ENCODE measurements around the gene PREX1. TPM values are rescaled to one million over a fixed set of nuclear protein-coding genes. Genes with fewer than 3 reads are reported as not detected.
A peak's percentile ranks its signal among the peaks of the same experiment; 100 is the strongest.

PREX1 gene
- total and polyA plus RNA-seq, 2 donors (not counting 3 experiments of a cell fraction or from before 2014, with no cell fraction given): 51.3 to 72.9 TPM

DNA sequence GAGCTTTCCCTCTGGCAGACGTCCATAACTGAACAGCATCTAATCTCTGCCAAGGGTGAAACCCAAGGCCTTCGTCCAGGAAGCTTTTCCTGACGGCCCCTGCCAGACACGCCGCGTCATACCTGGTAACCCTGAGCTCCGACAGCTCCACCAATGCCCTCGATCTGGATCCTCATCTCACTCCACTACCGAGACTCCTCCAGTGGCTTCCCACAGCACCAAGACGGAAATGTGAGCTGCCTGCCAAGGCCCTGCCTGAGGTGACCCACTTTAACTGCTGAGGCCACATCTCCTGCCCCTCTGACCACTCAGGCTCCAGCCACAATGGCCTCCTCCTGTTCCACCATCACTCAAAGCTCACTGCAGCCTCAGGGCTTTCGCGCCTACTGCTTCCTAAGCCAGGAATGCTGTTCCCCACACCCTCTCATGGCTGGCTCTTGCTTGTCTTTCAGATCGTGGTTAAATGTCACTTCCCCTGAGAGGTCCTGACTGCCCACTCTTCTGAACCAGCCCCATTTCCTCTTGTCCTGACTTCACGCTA lies 143.2 kb downstream of the PREX1 start:
- no peak overlapping the region for H3K9ac ChIP-seq (replicated peaks; ENCODE audit: extremely low read depth, insufficient read depth, low read length)
- dilution Hi-C loops (cut with MboI; ENCODE audit: extremely low pct_ligation_motif_present, low sequenced_read_pairs): no loop called here
- peak overlapping the region; percentile 18 for H3K4me2 ChIP-seq (ENCODE audit: insufficient read depth, low read length)
- no TSS peak for BruUV-seq (replicated peaks)
- peaks cover 8 to 16% of the 10 kb centered on the region in 2 experiments for H3K36me3 ChIP-seq (ENCODE audit: control insufficient read depth in 2 of 2, extremely low read depth in 1 of 2, insufficient read depth in 2 of 2, low read length in 2 of 2)
- FAIRE-seq (peak; percentile 71), DNase-seq (ENCODE audit: low read depth, low spot score) (peak; percentile 26)
- H3K4me1 ChIP-seq (ENCODE audit: control insufficient read depth, extremely low read depth, insufficient read depth, low read length): peaks cover 56% of the 10 kb centered on the region
- no peak overlapping the region for H2AFZ ChIP-seq (ENCODE audit: low read depth, low read length)
- H3K4me3 ChIP-seq (replicated peaks in 1 of 3; ENCODE audit: insufficient read depth in 1 of 3, low read depth in 1 of 3, low read length in 3 of 3): no peak overlapping the region
- POLR2A ChIA-PET: no interaction called here
- no peak for TF ChIP-seq POLR2A (IDR thresholded peaks at IDR 0.05; ENCODE audit: low read depth, low read length)
- TF ChIP-seq MYC (IDR thresholded peaks at IDR 0.05; ENCODE audit: low read depth, low read length): no peak
- TF ChIP-seq FOS (IDR thresholded peaks at IDR 0.05; ENCODE audit: borderline replicate concordance, insufficient read depth, low read length): no peak
- TF ChIP-seq JUN (IDR thresholded peaks at IDR 0.05; ENCODE audit: borderline replicate concordance, insufficient read depth, insufficient read length, low read depth): no peak
- TF ChIP-seq, protein P1, sequence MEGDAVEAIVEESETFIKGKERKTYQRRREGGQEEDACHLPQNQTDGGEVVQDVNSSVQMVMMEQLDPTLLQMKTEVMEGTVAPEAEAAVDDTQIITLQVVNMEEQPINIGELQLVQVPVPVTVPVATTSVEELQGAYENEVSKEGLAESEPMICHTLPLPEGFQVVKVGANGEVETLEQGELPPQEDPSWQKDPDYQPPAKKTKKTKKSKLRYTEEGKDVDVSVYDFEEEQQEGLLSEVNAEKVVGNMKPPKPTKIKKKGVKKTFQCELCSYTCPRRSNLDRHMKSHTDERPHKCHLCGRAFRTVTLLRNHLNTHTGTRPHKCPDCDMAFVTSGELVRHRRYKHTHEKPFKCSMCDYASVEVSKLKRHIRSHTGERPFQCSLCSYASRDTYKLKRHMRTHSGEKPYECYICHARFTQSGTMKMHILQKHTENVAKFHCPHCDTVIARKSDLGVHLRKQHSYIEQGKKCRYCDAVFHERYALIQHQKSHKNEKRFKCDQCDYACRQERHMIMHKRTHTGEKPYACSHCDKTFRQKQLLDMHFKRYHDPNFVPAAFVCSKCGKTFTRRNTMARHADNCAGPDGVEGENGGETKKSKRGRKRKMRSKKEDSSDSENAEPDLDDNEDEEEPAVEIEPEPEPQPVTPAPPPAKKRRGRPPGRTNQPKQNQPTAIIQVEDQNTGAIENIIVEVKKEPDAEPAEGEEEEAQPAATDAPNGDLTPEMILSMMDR (IDR thresholded peaks at IDR 0.05; ENCODE audit: extremely low read depth in 1 of 2, insufficient read depth in 1 of 2, low read depth in 1 of 2, low read length in 2 of 2): no peak
- no peak for TF ChIP-seq EZH2 (IDR thresholded peaks at IDR 0.05; ENCODE audit: borderline replicate concordance, low read depth, low read length, severe bottlenecking)
- no peak for TF ChIP-seq POLR2AphosphoS5 (IDR thresholded peaks at IDR 0.05; ENCODE audit: insufficient read depth, low read depth, low read length)
- TF ChIP-seq, protein P2, sequence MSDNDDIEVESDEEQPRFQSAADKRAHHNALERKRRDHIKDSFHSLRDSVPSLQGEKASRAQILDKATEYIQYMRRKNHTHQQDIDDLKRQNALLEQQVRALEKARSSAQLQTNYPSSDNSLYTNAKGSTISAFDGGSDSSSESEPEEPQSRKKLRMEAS (IDR thresholded peaks at IDR 0.05; ENCODE audit: insufficient read depth, insufficient read length): no peak
- TF ChIP-seq GATA2 (IDR thresholded peaks at IDR 0.05; ENCODE audit: insufficient read depth, insufficient read length, low read depth, low read length): no peak
- CTCF ChIA-PET: interaction anchor here (1.1 to 3.4 kb wide), 6 partner anchors 11 to 220 kb away, joined by 3 to 21 read pairs (median 10); no protein-coding TSS in a partner anchor
- no peaks in the 10 kb centered on the region for H3K79me2 ChIP-seq (ENCODE audit: control insufficient read depth, insufficient read depth, low read length)
- no peak overlapping the region for H3K27ac ChIP-seq (ENCODE audit: insufficient read depth, low read depth, low read length)
- intact Hi-C loops (cut with micrococcal nuclease): loop anchor here (5.0 kb wide), 1 partner anchor 143 kb away; the partner anchor contains the start of gene PREX1
- H3K9me1 ChIP-seq (replicated peaks; ENCODE audit: control insufficient read depth, extremely low read depth, insufficient read depth, low read length): no peaks in the 10 kb centered on the region
- no peaks in the 10 kb centered on the region for H3K9me3 ChIP-seq (replicated peaks; ENCODE audit: control insufficient read depth, insufficient read depth, low read length)
- no peaks in the 10 kb centered on the region for H4K20me1 ChIP-seq (replicated peaks; ENCODE audit: control insufficient read depth, extremely low read depth, insufficient read depth, low read length)
- no peaks in the 10 kb centered on the region for H3K27me3 ChIP-seq (ENCODE audit: control insufficient read depth in 2 of 2, insufficient read depth in 2 of 2, low read length in 2 of 2)
